ENCODE data around the gene CYP19A1. TPM values are rescaled to one million over a fixed set of nuclear protein-coding genes. Genes with fewer than 3 reads are reported as not detected.

CYP19A1 gene
- total RNA-seq, 1 experiment from 2014 or later, result not detected

- Histone ChIP-seq H3K9ac (ENCODE audit: low read length) (no peak overlapping the region), H4K20me1 (ENCODE audit: insufficient read depth) (no peaks in the 10 kb centered on the region), H3K9me2 (ENCODE audit: insufficient read depth) (no peaks in the 10 kb centered on the region), H3K27me3 (ENCODE audit: insufficient read depth, low read length) (no peaks in the 10 kb centered on the region), H2AFZ (ENCODE audit: low read depth, low read length, poor library complexity, severe bottlenecking) (no peak overlapping the region), H3K9me3 (ENCODE audit: control insufficient read depth in 1 of 2, insufficient read depth in 1 of 2, low read depth in 1 of 2, low read length in 2 of 2) (no peaks in the 10 kb centered on the region), H3K36me3 (ENCODE audit: control insufficient read depth in 1 of 2, insufficient read depth in 2 of 2, low read length in 2 of 2) (no peaks in the 10 kb centered on the region), H3K4me3 (replicated peaks in 1 of 2; ENCODE audit: low read depth in 1 of 2, low read length in 2 of 2) (no peak overlapping the region), H3K27ac (ENCODE audit: low read depth, low read length) (no peak overlapping the region), H3K4me1 (ENCODE audit: control insufficient read depth in 1 of 2, insufficient read depth in 2 of 2, low read length in 2 of 2) (no peaks in the 10 kb centered on the region), H3K4me2 (ENCODE audit: low read length) (no peak overlapping the region), H3K79me2 (ENCODE audit: insufficient read depth, low read length) (no peaks in the 10 kb centered on the region)
- intact Hi-C loops (cut with micrococcal nuclease), result no loop called here
- ATAC-seq (no peak), DNase-seq (ENCODE audit: low read depth, low spot score) (no peak)
- TF ChIP-seq YY1 (IDR thresholded peaks at IDR 0.05; ENCODE audit: extremely low read depth, insufficient replicate concordance, low read depth, low read length), result no peak
- no peak for TF ChIP-seq CBX3 (IDR thresholded peaks at IDR 0.05; ENCODE audit: low read depth)
- TF ChIP-seq EZH2phosphoT487 (IDR thresholded peaks at IDR 0.05; ENCODE audit: borderline replicate concordance), result no peak
- RAD21 ChIA-PET (ENCODE audit: low non-redundant PET in 1 of 2, low total read pairs in 2 of 2, uncharacterized antibody in 2 of 2, unreplicated experiment in 2 of 2), result no interaction called here
- POLR2A ChIA-PET, result no interaction called here
- CTCF ChIA-PET, result interaction anchor here (1.4 kb wide), 1 partner anchor 224 kb away, joined by 6 read pairs; no protein-coding TSS in a partner anchor
- BruUV-seq (replicated peaks), result no TSS peak
Measured at GRCh38 chr15:51387699-51388041, 49.3 kb upstream of the CYP19A1 start.

DNA sequence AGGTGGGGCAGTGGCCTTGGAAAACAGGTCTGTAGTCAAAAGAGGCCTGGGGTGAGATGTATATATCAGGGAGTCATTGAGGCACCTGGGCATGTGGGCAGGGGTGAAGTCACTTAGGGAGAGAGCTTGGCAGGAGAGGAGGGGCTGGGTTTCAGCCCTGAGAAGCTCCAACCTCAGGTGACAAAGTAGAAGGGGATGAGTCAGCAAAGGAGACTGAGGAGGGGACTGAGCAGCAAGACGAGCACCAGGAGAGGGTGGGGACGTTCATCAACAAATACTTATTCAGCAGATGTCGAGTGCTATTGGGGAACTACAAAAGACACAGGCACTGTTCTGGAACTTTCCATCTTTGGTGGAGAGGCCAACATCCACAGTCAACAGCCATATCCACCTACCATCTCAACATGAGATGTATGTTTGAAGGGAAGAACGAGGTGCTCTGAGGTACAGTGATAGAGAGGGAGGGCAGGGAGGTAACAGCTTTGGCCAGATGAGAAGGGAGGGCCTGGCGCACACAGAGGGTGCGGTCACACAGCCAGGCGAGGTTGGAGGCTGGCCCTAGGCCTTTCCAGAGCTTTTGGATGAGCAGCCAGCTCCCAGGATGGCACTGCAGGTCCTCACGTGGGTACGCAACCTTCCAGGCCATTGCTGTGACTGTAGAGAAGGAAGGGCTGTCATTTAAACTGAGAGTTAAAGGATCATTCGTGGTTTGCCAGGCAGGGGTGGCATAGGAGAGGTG is 48.7 kb upstream of the CYP19A1 start:
- intact Hi-C loops (cut with micrococcal nuclease), result no loop called here
- Histone ChIP-seq H3K9ac (ENCODE audit: low read length) (no peak overlapping the region), H2AFZ (ENCODE audit: low read depth, low read length, poor library complexity, severe bottlenecking) (no peak overlapping the region), H3K9me3 (ENCODE audit: control insufficient read depth in 1 of 2, insufficient read depth in 1 of 2, low read depth in 1 of 2, low read length in 2 of 2) (no peaks in the 10 kb centered on the region), H3K4me2 (ENCODE audit: low read length) (no peak overlapping the region), H4K20me1 (ENCODE audit: insufficient read depth) (no peaks in the 10 kb centered on the region), H3K79me2 (ENCODE audit: insufficient read depth, low read length) (no peaks in the 10 kb centered on the region), H3K36me3 (ENCODE audit: control insufficient read depth in 1 of 2, insufficient read depth in 2 of 2, low read length in 2 of 2) (no peaks in the 10 kb centered on the region), H3K4me3 (replicated peaks in 1 of 2; ENCODE audit: low read depth in 1 of 2, low read length in 2 of 2) (no peak overlapping the region), H3K4me1 (ENCODE audit: control insufficient read depth in 1 of 2, insufficient read depth in 2 of 2, low read length in 2 of 2) (no peaks in the 10 kb centered on the region), H3K27me3 (ENCODE audit: insufficient read depth, low read length) (no peaks in the 10 kb centered on the region), H3K27ac (ENCODE audit: low read depth, low read length) (no peak overlapping the region), H3K9me2 (ENCODE audit: insufficient read depth) (no peaks in the 10 kb centered on the region)
- CTCF ChIA-PET, result no interaction called here
- ATAC-seq, result no peak
- POLR2A ChIA-PET, result interaction anchor here (0.6 kb wide), 1 partner anchor 13 kb away, joined by 3 read pairs; no protein-coding TSS in a partner anchor
- no peak for DNase-seq (ENCODE audit: low read depth, low spot score)
- RAD21 ChIA-PET (ENCODE audit: low non-redundant PET in 1 of 2, low total read pairs in 2 of 2, uncharacterized antibody in 2 of 2, unreplicated experiment in 2 of 2), result no interaction called here
- no TSS peak for BruUV-seq (replicated peaks)
- TF ChIP-seq JUND (IDR thresholded peaks at IDR 0.05) (no peak), EZH2phosphoT487 (IDR thresholded peaks at IDR 0.05; ENCODE audit: borderline replicate concordance) (no peak), TCF7L2 (IDR thresholded peaks at IDR 0.05; ENCODE audit: borderline replicate concordance, extremely low read depth, insufficient read depth, insufficient read length) (no peak), POLR2AphosphoS5 (IDR thresholded peaks at IDR 0.05; ENCODE audit: low read depth, low read length) (no peak), SRF (IDR thresholded peaks at IDR 0.05; ENCODE audit: low read depth) (no peak), FOSL1 (IDR thresholded peaks at IDR 0.05; ENCODE audit: low read depth) (no peak), ELF1 (IDR thresholded peaks at IDR 0.05; ENCODE audit: borderline replicate concordance, low read depth) (no peak), ZFX (IDR thresholded peaks at IDR 0.05) (no peak), EZH2 (IDR thresholded peaks at IDR 0.05) (no peak)
- TF ChIP-seq, protein P1, sequence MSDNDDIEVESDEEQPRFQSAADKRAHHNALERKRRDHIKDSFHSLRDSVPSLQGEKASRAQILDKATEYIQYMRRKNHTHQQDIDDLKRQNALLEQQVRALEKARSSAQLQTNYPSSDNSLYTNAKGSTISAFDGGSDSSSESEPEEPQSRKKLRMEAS (IDR thresholded peaks at IDR 0.05), result no peak
